SK-N-SH treated with all-trans-retinoic acid at 6 μM for 48 hours (cell line): ENCODE data around the gene KCNN4.

Experiments used
- ARNTL ChIP-seq: fragments of 450-650 bp; formaldehyde crosslinking; IDR thresholded peaks from 2 replicates; pipeline ENCODE4 v1.5.0; 2020; ENCODE audit warnings: low read depth, mild to moderate bottlenecking, moderate library complexity, borderline replicate concordance
- CREB5 ChIP-seq: fragments of 250-450 bp; sonication (Bioruptor Pico); IDR thresholded peaks from 2 replicates; pipeline ENCODE4 v1.5.1; 2020; ENCODE audit warnings: low read depth, mild to moderate bottlenecking, moderate library complexity
- GLIS3 ChIP-seq: fragments of 250-450 bp; sonication (Bioruptor Pico); IDR thresholded peaks from 2 replicates; pipeline ENCODE4 v1.5.0; 2020; ENCODE audit warnings: mild to moderate bottlenecking, moderate library complexity
- SNAI2 ChIP-seq: fragments of 250-450 bp; sonication (Bioruptor Pico); IDR thresholded peaks from 2 replicates; pipeline ENCODE4 v1.5.0; 2020; ENCODE audit warnings: mild to moderate bottlenecking, moderate library complexity
- ZFP30 ChIP-seq: fragments of 450-650 bp; formaldehyde crosslinking; IDR thresholded peaks from 2 replicates; pipeline ENCODE4 v1.5.0; 2022; ENCODE audit warnings: mild to moderate bottlenecking, moderate library complexity

GRCh38 chr19:43779147-43779819 lies 1.5 kb downstream of the KCNN4 start:
- TF ChIP-seq ARNTL (CRISPR knock-in tag): no peak
- TF ChIP-seq SNAI2 (CRISPR knock-in tag): no peak
- TF ChIP-seq ZFP30 (CRISPR knock-in tag): no peak
- TF ChIP-seq GLIS3: no peak
- TF ChIP-seq CREB5: no peak
